Sigmoid colon (tissue), 3 donors: ENCODE data around the gene TRAF2.

Experiments
- CTCF ChIP-seq, 4 experiments: fragments of 450-650 bp in 3 of 4; fragments of 200-600 bp in 1 of 4; IDR thresholded peaks; one replicate each; pipeline ENCODE4 v1.5.1; 2016 to 2019; ENCODE audit warnings: antibody characterized with exemption in 4 of 4, mild to moderate bottlenecking in 3 of 4, moderate library complexity in 2 of 4
- POLR2A ChIP-seq, 2 donors: fragments of 450-650 bp; IDR thresholded peaks; one replicate each; pipeline ENCODE4 v1.6.1; 2016; ENCODE audit warnings: antibody characterized with exemption in 2 of 2, mild to moderate bottlenecking in 2 of 2, moderate library complexity in 2 of 2

- TF ChIP-seq CTCF (IDR thresholded peaks at IDR 0.05) (no peak), POLR2A (IDR thresholded peaks at IDR 0.05) (no peak)
These were observed 34.2 kb upstream of the TRAF2 start, which contains the start of gene MAMDC4 for GRCh38 chr9:136851941-136852663.
